Measurements from ENCODE around the gene CELF5.
A peak's percentile ranks its signal among the peaks of the same experiment; 100 is the strongest.
"Not testable (repeated sequence)": the region's sequence is repeated elsewhere in the genome, so short reads cannot be mapped to it uniquely, and the experiment has no call there.

The CELF5 gene

GRCh38 chr19:3325451-3325850 is 101.0 kb downstream of the CELF5 start:
- no peak for DNase-seq

GRCh38 chr19:3328743-3329142 is 104.3 kb downstream of the CELF5 start:
- DNase-seq = no peak

- no peak for DNase-seq
These were observed 105.6 kb downstream of the CELF5 start for GRCh38 chr19:3330047-3330446.

GRCh38 chr19:3332232-3332631 is 107.8 kb downstream of the CELF5 start:
- DNase-seq = not testable (repeated sequence)

GRCh38 chr19:3333020-3333583 is 108.6 kb downstream of the CELF5 start:
- DNase-seq = no peak

- no peak for DNase-seq
These were observed 109.2 kb downstream of the CELF5 start for GRCh38 chr19:3333662-3334061.

GRCh38 chr19:3334749-3335430 is 110.4 kb downstream of the CELF5 start:
- not testable (repeated sequence) for DNase-seq

GRCh38 chr19:3335431-3336350 is 111.2 kb downstream of the CELF5 start:
- no peak for DNase-seq

- DNase-seq = no peak
These were observed 111.9 kb downstream of the CELF5 start for GRCh38 chr19:3336351-3336679.

GRCh38 chr19:3336680-3337523 is 112.4 kb downstream of the CELF5 start:
- peak; percentile 35 to 59 for DNase-seq

GRCh38 chr19:3338541-3339181 is 114.2 kb downstream of the CELF5 start:
- no peak for DNase-seq

GRCh38 chr19:3340340-3340739 is 115.9 kb downstream of the CELF5 start:
- no peak for DNase-seq

GRCh38 chr19:3342246-3342645 is 117.8 kb downstream of the CELF5 start:
- no peak for DNase-seq

GRCh38 chr19:3342962-3343361 is 118.5 kb downstream of the CELF5 start:
- DNase-seq = not testable (repeated sequence)

- peak; percentile 64 to 75 for DNase-seq
These were observed 119.4 kb downstream of the CELF5 start for GRCh38 chr19:3343619-3344502.

GRCh38 chr19:3344608-3345598 is 120.4 kb downstream of the CELF5 start:
- DNase-seq = no peak

GRCh38 chr19:3345850-3346460 is 121.5 kb downstream of the CELF5 start:
- no peak for DNase-seq
